Stimulated activated memory B cell treated with anti-CD40 and anti-IgM and Interleukin-4, amounts not matched to agents 10 μg/mL and 1 μg/mL and 100 μg/mL, for 72 hours (primary cell): ENCODE data around the gene MOB3B.
A peak's percentile ranks its signal among the peaks of the same experiment; 100 is the strongest.
"Not testable (repeated sequence)": the region's sequence is repeated elsewhere in the genome, so short reads cannot be mapped to it uniquely, and the experiment has no call there.

Experiments
- ATAC-seq: fragments of 150-1000 bp; cut with Tn5 transposase; 2 replicates; pipeline ENCODE4 v1.10.0; 2021
- H3K27ac Mint-ChIP-seq: one replicate; pipeline ENCODE4 v1.8.0; 2022; ENCODE audit warnings: mild to moderate bottlenecking, mixed read lengths
- H3K27me3 Mint-ChIP-seq: one replicate; pipeline ENCODE4 v1.8.0; 2022; ENCODE audit warnings: mixed read lengths
- H3K36me3 Mint-ChIP-seq: one replicate; pipeline ENCODE4 v1.8.0; 2022; ENCODE audit warnings: mixed read lengths
- H3K4me1 Mint-ChIP-seq: one replicate; pipeline ENCODE4 v1.8.0; 2022; ENCODE audit warnings: mixed read lengths
- H3K4me3 Mint-ChIP-seq: one replicate; pipeline ENCODE4 v1.8.0; 2022; ENCODE audit warnings: mild to moderate bottlenecking, moderate library complexity, mixed read lengths
- H3K9me3 Mint-ChIP-seq: one replicate; pipeline ENCODE4 v1.8.0; 2022; ENCODE audit warnings: mixed read lengths

The MOB3B gene

GRCh38 chr9:27466516-27466915 lies 63.1 kb downstream of the MOB3B start:
- H3K4me3 Mint-ChIP-seq, ATAC-seq: not testable (repeated sequence)

DNA sequence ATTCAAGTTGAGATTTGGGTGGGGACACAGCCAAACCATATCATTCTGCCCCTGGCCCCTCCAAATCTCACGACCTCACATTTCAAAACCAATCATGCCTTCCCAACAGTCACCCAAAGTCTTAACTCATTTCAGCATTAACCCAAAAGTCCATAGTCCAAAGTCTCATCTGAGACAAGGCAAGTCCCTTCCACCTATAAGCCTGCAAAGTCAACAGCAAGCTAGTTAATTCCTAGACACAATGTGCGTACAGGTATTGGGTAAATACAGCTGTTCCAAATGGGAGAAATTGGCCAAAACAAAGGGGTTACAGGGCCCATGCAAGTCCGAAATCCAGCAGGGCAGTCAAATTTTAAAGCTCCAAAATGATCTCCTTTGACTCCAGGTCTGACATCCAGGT lies 64.7 kb downstream of the MOB3B start:
- H3K27ac Mint-ChIP-seq, H3K4me3 Mint-ChIP-seq, ATAC-seq, H3K27me3 Mint-ChIP-seq, H3K9me3 Mint-ChIP-seq: not testable (repeated sequence)
- peaks cover 64% of the 10 kb centered on the region for H3K4me1 Mint-ChIP-seq
- H3K36me3 Mint-ChIP-seq: peaks cover 31% of the 10 kb centered on the region

More at GRCh38 chr9:27466516-27466915, 63.1 kb downstream of the MOB3B start:
- H3K27ac Mint-ChIP-seq: peak overlapping the region; percentile 75
- H3K4me1 Mint-ChIP-seq: peaks cover 61% of the 10 kb centered on the region
- H3K36me3 Mint-ChIP-seq: peaks cover 39% of the 10 kb centered on the region
- H3K9me3 Mint-ChIP-seq, H3K27me3 Mint-ChIP-seq: not testable (repeated sequence)

GRCh38 chr9:27462846-27463245 lies 66.8 kb downstream of the MOB3B start:
- Mint-ChIP-seq H3K27me3 (no peaks in the 10 kb centered on the region), H3K9me3 (peaks cover 3% of the 10 kb centered on the region), H3K4me3 (no peak overlapping the region), H3K36me3 (peaks cover 26% of the 10 kb centered on the region), H3K4me1 (peaks cover 61% of the 10 kb centered on the region), H3K27ac (no peak overlapping the region)
- no peak for ATAC-seq

GRCh38 chr9:27462434-27462833 lies 67.2 kb downstream of the MOB3B start:
- Mint-ChIP-seq H3K9me3 (peaks cover 3% of the 10 kb centered on the region), H3K36me3 (peaks cover 26% of the 10 kb centered on the region), H3K27ac (no peak overlapping the region), H3K27me3 (no peaks in the 10 kb centered on the region), H3K4me1 (peaks cover 61% of the 10 kb centered on the region), H3K4me3 (no peak overlapping the region)
- no peak for ATAC-seq

DNA sequence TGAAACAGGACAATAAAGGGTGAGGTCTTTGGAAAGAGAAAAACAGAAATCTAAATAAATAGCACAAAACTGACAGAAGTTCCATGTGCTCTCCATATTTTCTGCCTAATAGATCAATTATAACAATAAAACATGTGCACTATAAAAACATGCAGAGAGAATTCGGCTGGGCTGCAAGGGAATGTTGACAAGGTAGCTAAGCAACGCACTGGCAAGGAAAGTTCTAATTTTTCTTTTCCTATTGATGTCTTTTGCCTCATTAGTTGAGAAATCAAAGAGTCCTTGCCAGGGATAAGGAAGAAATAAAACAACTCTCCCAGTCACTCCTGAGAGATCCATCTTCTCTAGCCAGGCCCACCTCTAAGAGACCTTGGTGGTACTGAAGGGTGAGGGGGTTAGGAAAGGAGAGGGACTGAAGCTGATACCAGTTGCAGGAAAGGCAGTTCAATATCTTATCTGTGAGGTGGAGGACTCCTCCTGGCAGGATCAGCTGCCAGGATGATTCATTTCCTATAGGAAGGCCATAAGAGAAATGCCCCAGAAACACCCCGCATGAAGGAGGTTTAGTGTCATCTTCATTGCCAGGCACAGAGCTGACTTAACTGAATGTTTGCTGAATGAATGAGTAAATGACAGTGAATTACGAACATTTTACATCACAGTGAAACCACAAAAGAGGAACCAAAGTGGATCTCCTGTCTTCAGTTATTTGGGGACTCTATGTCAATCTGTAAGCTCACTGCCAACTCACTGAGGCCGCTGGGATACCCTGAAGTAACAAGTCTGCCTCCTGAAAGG lies 69.2 kb downstream of the MOB3B start:
- Mint-ChIP-seq H3K9me3 (peaks cover 3% of the 10 kb centered on the region), H3K4me3 (no peak overlapping the region), H3K4me1 (peaks cover 56% of the 10 kb centered on the region), H3K36me3 (peaks cover 28% of the 10 kb centered on the region), H3K27me3 (no peaks in the 10 kb centered on the region), H3K27ac (peak overlapping the region; percentile 67)
- peak; percentile 94 for ATAC-seq

GRCh38 chr9:27457445-27457844 lies 72.2 kb downstream of the MOB3B start:
- Mint-ChIP-seq H3K36me3 (peaks cover 28% of the 10 kb centered on the region), H3K27me3 (no peaks in the 10 kb centered on the region), H3K4me3 (no peak overlapping the region), H3K9me3 (no peaks in the 10 kb centered on the region), H3K4me1 (peaks cover 67% of the 10 kb centered on the region), H3K27ac (peak overlapping the region; percentile 26)
- no peak for ATAC-seq

DNA sequence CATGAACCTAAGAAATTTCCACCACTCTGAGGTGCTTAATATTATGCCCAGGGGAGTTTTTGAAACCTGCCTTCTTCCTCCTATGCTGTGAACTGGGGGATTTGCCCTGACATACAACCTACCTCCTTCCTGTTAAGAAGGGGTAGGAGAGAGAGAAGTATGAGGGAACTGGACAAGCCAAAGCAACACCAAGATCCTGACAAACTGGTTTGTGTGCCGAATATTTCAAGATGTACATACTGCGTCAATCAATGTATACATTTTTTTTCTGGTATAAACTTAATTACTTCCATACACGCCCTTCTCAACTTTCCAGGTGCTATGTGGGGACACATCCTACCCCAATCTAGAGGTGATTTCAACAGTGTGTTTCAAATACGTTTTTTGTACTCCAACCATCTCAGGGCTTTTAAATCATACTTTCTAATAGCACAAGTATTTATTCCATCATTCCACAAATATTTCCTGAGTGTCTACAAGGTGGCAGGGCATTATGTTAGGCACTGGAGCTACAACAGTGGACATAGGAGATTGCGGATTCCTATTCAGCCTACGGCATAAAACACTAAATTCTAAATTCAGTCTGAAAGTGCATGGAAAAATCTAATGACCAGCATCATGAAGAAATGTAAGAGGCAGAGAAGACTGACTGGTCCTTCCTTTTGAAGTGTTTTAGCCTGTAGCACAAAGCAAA lies 75.6 kb downstream of the MOB3B start:
- H3K4me3 Mint-ChIP-seq: no peak overlapping the region
- peak; percentile 48 for ATAC-seq
- no peaks in the 10 kb centered on the region for H3K9me3 Mint-ChIP-seq
- peaks cover 44% of the 10 kb centered on the region for H3K36me3 Mint-ChIP-seq
- no peak overlapping the region for H3K27ac Mint-ChIP-seq
- no peaks in the 10 kb centered on the region for H3K27me3 Mint-ChIP-seq
- peaks cover 46% of the 10 kb centered on the region for H3K4me1 Mint-ChIP-seq

- H3K9me3 Mint-ChIP-seq: no peaks in the 10 kb centered on the region
- peaks cover 59% of the 10 kb centered on the region for H3K36me3 Mint-ChIP-seq
- no peak for ATAC-seq
- H3K27ac Mint-ChIP-seq: peak overlapping the region; percentile 20
- peaks cover 42% of the 10 kb centered on the region for H3K4me1 Mint-ChIP-seq
- no peak overlapping the region for H3K4me3 Mint-ChIP-seq
- H3K27me3 Mint-ChIP-seq: no peaks in the 10 kb centered on the region
Measured at GRCh38 chr9:27451207-27451797, 78.3 kb downstream of the MOB3B start.

- Mint-ChIP-seq H3K36me3 (peaks cover 53% of the 10 kb centered on the region), H3K9me3 (no peaks in the 10 kb centered on the region), H3K27ac (peak overlapping the region; percentile 20), H3K4me3 (no peak overlapping the region), H3K4me1 (peaks cover 39% of the 10 kb centered on the region), H3K27me3 (no peaks in the 10 kb centered on the region)
- no peak for ATAC-seq
Measured at GRCh38 chr9:27450752-27451151, 78.9 kb downstream of the MOB3B start.

GRCh38 chr9:27448356-27448755 lies 81.3 kb downstream of the MOB3B start:
- ATAC-seq, H3K27me3 Mint-ChIP-seq, H3K9me3 Mint-ChIP-seq, H3K27ac Mint-ChIP-seq, H3K4me3 Mint-ChIP-seq: not testable (repeated sequence)
- Mint-ChIP-seq H3K4me1 (peaks cover 37% of the 10 kb centered on the region), H3K36me3 (peaks cover 45% of the 10 kb centered on the region)

- Mint-ChIP-seq H3K9me3 (peaks cover 2% of the 10 kb centered on the region), H3K4me1 (peaks cover 47% of the 10 kb centered on the region), H3K27ac (no peak overlapping the region), H3K4me3 (no peak overlapping the region), H3K27me3 (no peaks in the 10 kb centered on the region), H3K36me3 (peaks cover 40% of the 10 kb centered on the region)
- no peak for ATAC-seq
Measured at GRCh38 chr9:27447031-27447683, 82.5 kb downstream of the MOB3B start.

DNA sequence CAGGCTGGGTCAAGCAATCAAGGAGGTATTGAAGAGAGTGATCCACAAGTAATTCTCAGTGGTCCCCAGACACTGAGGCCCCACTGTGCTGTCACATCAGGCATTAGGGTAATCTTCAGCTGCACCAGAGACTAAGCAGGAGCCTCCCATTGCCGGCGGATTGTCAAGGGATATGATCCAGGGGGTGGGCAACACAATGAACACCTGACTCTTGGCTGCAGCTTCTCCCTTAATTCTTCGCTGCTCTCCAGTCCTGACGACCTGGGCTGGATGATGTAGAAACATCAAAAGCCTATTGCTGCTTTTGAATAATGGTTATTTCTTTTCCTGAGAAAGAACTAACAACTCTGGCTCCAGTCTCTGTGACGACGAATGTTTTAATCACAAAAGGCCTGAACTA lies 83.9 kb downstream of the MOB3B start:
- Mint-ChIP-seq H3K36me3 (peaks cover 28% of the 10 kb centered on the region), H3K27me3 (no peaks in the 10 kb centered on the region), H3K4me3 (no peak overlapping the region), H3K4me1 (peaks cover 46% of the 10 kb centered on the region), H3K27ac (no peak overlapping the region), H3K9me3 (peaks cover 2% of the 10 kb centered on the region)
- ATAC-seq: no peak

- Mint-ChIP-seq H3K9me3 (peaks cover 2% of the 10 kb centered on the region), H3K27me3 (no peaks in the 10 kb centered on the region), H3K27ac (no peak overlapping the region), H3K4me1 (peaks cover 47% of the 10 kb centered on the region), H3K36me3 (peaks cover 28% of the 10 kb centered on the region), H3K4me3 (no peak overlapping the region)
- ATAC-seq: no peak
Measured at GRCh38 chr9:27445057-27445595, 84.5 kb downstream of the MOB3B start.

DNA sequence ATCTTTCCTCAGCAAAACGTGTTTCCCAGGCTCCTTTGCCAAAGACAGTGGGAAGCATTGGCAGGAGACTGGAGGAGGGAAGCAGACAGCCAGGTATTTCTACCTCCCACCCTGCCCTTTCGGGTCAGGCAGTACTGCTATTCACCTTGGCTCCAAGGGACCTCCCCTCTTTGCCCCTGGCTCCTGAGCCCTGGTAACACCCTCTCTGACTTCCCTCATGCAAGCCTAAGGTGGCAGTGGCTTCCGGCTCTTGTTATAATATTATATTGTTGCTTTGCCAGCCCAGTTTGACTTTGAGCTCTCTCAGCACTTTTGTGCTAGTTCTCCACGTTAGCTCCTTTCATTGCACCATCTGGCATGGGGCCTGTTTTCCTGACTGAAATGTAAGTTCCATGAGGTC lies 87.2 kb downstream of the MOB3B start:
- Mint-ChIP-seq H3K27ac (peak overlapping the region; percentile 40), H3K27me3 (no peaks in the 10 kb centered on the region), H3K4me1 (peaks cover 67% of the 10 kb centered on the region), H3K9me3 (peaks cover 2% of the 10 kb centered on the region), H3K36me3 (peaks cover 11% of the 10 kb centered on the region), H3K4me3 (no peak overlapping the region)
- no peak for ATAC-seq

GRCh38 chr9:27441741-27442070 lies 87.9 kb downstream of the MOB3B start:
- peak overlapping the region; percentile 11 for H3K4me3 Mint-ChIP-seq
- peaks cover 2% of the 10 kb centered on the region for H3K9me3 Mint-ChIP-seq
- H3K27ac Mint-ChIP-seq: peak overlapping the region; percentile 0

More at GRCh38 chr9:27441741-27442070, 87.9 kb downstream of the MOB3B start:
- Mint-ChIP-seq H3K4me1 (peaks cover 66% of the 10 kb centered on the region), H3K36me3 (peaks cover 11% of the 10 kb centered on the region), H3K27me3 (no peaks in the 10 kb centered on the region)
- peak; percentile 98 for ATAC-seq
